Kidney glomerular epithelial cell (primary cell): ENCODE results near the gene FANCC.
"Not testable (repeated sequence)": the region's sequence is repeated elsewhere in the genome, so short reads cannot be mapped to it uniquely, and the experiment has no call there.

Source experiments
- DNase-seq: peaks from one replicate; lab custom pipeline; 2025; lab: John Stamatoyannopoulos, UW

FANCC gene

GRCh38 chr9:95229230-95229915, 88.1 kb downstream of the FANCC start:
- DNase-seq, result peak; percentile 25

- DNase-seq, result no peak
These were observed 90.6 kb downstream of the FANCC start for GRCh38 chr9:95226921-95227320.

- no peak for DNase-seq
These were observed 91.8 kb downstream of the FANCC start for GRCh38 chr9:95225726-95226106.

GRCh38 chr9:95225076-95225725, 92.3 kb downstream of the FANCC start:
- DNase-seq, result no peak

- no peak for DNase-seq
These were observed 93.0 kb downstream of the FANCC start for GRCh38 chr9:95224376-95225019.

GRCh38 chr9:95220352-95220751, 97.2 kb downstream of the FANCC start:
- not testable (repeated sequence) for DNase-seq

GRCh38 chr9:95218773-95219172, 98.7 kb downstream of the FANCC start:
- no peak for DNase-seq

GRCh38 chr9:95217936-95218335, 99.6 kb downstream of the FANCC start:
- DNase-seq, result no peak

- no peak for DNase-seq
These were observed 102.1 kb downstream of the FANCC start for GRCh38 chr9:95215336-95215898.

- DNase-seq, result no peak
These were observed 104.4 kb downstream of the FANCC start for GRCh38 chr9:95213117-95213516.

- DNase-seq, result no peak
These were observed 106.5 kb downstream of the FANCC start for GRCh38 chr9:95211028-95211427.

- DNase-seq, result no peak
These were observed 110.1 kb downstream of the FANCC start for GRCh38 chr9:95207403-95207802.

GRCh38 chr9:95206143-95206542, 111.4 kb downstream of the FANCC start:
- peak; percentile 40 for DNase-seq

- no peak for DNase-seq
These were observed 112.8 kb downstream of the FANCC start for GRCh38 chr9:95204710-95205109.

GRCh38 chr9:95204310-95204709, 113.2 kb downstream of the FANCC start:
- no peak for DNase-seq

GRCh38 chr9:95203019-95203418, 114.5 kb downstream of the FANCC start:
- DNase-seq, result not testable (repeated sequence)

GRCh38 chr9:95202076-95202681, 115.3 kb downstream of the FANCC start:
- no peak for DNase-seq

- DNase-seq, result no peak
These were observed 116.3 kb downstream of the FANCC start for GRCh38 chr9:95201206-95201605.

GRCh38 chr9:95197692-95198271, 119.7 kb downstream of the FANCC start:
- no peak for DNase-seq

GRCh38 chr9:95193480-95193879, 124.0 kb downstream of the FANCC start:
- DNase-seq, result no peak

- DNase-seq, result no peak
These were observed 124.4 kb downstream of the FANCC start for GRCh38 chr9:95193067-95193466.

- no peak for DNase-seq
These were observed 124.9 kb downstream of the FANCC start for GRCh38 chr9:95192631-95193030.
